ENCODE results near the gene MYL6.
"Not testable (repeated sequence)": the region's sequence is repeated elsewhere in the genome, so short reads cannot be mapped to it uniquely, and the experiment has no call there.

Gene MYL6

DNA sequence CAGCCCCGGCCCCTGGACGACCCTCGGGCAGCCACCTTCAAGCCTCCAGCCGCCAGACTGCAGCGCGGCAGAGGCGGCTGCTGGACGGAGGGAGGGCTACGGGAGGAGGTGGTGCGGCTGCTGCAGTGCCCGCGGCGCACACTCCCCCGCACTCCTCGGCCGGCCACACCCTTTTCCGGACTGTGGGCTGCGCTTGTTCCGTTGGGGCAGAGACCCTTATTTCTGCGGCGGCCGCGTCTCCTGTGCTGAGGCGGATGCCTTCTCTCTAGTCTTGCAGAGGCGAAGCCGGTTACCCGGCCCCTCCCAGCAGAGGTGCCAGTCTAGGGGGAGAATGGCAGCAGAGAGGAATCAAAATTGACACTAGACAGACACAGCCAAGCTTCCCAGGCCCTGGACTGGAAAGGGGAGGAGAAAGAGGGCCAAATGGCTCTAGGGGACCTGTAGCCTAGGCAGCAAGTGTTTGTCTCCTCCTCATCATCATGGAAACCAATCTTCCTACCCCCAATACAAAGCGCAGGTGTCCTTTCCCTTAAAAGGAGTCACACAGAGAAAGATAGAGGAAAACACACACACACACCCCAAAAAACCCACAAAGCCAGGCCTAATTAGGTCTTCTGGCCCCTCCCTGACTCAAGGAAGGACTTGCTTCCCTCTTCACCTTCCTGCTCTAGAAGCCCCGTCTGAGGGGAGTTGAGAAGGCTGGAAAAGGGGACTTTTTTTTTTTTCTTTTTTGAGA, 28.8 kb upstream of the MYL6 start:
- peak; percentile 38 for DNase-seq

DNA sequence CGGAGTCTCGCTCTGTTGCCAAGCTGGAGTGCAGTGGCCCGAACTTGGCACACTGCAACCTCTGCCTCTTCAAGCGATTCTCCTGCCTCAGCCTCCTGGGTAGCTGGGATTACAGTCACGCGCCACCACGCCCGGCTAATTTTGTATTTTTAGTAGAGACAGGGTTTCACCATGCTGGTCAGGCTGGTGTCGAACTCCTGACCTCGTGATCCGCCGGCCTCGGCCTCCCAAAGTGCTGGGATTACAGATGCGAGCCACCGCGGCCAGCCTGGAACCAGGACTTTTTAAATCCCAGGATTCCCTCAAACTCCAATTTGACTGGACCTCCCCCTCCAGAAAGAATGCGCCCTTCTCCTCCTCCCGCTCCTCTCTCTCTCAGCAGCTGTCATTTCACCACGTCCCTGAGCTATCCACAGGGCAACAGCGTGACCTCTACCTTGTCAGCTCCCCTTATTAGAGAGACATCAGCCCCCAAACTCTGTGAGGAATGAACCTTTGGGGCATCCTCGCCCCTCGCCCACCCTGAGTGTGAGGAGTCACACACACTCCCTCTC, 28.1 kb upstream of the MYL6 start:
- DNase-seq: no peak

DNA sequence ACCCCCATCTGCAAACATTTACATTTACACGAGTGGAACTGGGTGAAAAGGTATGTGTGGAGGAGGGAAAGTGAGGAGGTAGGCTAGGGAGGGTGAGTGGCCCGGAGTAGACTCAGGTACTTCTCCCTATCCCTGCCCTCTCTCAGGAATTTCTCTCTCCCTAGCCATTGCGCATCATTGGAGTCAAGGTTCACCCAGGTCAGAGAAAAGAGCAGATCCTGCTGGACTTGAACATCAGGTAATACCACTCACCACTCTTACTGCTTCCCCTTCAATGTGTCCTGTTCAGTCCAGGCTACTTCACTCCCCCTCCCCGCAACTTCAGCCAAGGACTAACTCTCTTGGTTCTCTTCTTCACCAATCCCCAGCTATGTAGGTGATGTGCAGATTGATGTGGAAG, 27.3 kb upstream of the MYL6 start:
- DNase-seq: no peak

DNA sequence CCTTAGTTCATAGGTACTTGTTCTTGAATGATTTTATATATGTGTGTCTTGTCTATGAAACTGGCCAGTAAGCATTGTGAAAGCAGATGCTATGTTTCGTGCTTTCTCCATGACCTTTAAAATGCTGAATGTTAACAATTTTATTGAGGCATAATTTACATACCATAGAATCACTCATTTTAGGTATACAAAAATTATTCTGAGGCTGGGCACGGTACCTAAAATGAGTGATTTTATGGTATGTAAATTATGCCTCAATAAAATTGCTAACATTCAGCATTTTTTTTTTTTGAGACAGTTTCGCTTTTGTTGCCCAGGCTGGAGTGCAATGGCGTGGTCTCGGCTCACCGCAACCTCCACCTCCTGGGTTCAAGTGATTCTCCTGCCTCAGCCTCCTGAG, 23.3 kb upstream of the MYL6 start:
- DNase-seq: no peak

DNA sequence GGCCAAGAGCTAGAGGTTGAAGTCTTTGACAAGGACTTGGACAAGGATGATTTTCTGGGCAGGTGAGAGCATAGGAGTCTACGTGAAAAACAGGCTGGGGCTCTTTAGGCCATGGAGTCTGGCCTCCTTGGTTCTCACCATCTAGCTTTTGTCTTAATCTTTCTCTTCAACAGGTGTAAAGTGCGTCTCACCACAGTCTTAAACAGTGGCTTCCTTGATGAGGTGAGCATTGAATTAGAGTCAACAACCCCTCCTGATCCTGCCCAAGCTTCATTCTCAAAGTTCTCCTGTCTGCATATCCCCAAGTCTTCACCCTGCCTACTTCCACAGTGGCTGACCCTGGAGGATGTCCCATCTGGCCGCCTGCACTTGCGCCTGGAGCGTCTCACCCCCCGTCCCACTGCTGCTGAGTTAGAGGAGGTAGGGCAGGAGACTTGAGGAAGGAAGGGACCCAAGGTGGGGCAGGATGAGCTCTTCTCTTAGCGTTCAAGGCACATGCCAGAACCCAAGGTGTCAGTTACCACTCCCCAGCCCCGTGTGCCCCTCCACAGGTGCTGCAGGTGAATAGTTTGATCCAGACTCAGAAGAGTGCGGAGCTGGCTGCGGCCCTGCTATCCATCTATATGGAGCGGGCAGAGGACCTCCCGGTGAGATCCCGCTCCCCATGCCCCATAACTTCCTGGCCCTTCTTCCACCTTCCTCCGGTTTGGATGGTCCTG, 20.1 kb upstream of the MYL6 start:
- DNase-seq: no peak

DNA sequence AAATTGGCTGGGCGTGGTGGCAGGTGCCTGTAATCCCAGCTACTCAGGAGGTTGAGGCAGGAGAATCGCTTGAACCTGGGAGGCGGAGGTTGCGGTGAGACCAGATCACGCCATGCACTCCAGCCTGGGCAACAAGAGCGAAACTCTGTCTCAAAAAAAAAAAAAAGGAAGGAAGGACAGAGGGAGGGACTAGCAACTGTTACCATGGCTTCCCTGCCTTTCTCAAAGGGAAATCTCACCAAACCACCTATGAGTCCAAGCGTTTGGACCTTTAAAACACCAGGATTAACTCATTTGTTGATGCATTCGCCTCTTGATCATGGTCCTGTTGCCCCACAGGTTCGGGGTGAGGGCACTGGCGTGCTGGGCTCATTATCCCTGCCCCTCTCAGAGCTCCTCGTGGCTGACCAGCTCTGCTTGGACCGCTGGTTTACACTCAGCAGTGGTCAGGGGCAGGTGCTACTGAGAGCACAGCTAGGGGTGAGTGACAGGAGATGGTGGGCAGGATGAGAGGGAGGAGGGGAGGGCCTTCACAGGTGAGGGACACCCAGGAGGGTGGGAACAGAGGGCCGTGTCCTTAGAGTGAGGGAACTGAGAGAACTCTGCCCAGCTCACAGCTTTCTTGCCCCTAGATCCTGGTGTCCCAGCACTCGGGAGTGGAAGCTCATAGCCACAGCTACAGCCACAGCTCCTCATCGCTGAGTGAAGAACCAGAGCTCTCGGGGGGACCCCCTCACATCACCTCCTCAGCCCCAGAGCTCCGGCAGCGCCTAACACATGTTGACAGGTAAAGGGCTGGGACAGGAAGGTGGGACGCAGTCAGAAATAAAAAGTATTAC, 16.0 kb upstream of the MYL6 start:
- no peak for DNase-seq

DNA sequence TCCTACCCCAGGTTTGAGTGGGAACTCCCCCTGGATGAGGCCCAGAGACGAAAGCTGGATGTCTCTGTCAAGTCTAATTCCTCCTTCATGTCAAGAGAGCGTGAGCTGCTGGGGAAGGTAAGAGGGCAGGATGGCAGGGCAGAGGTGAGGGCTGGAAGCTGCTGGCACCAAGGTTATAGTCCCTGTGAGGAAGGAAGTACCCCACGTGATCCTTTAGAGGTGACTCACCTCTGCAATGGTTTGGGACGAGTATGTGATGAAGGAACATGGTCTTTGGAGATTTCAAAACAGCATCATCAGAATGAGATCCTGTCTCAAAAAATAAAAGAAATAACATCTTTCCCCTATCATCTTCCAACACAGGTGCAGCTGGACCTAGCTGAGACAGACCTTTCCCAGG, 14.9 kb upstream of the MYL6 start:
- DNase-seq: no peak

DNA sequence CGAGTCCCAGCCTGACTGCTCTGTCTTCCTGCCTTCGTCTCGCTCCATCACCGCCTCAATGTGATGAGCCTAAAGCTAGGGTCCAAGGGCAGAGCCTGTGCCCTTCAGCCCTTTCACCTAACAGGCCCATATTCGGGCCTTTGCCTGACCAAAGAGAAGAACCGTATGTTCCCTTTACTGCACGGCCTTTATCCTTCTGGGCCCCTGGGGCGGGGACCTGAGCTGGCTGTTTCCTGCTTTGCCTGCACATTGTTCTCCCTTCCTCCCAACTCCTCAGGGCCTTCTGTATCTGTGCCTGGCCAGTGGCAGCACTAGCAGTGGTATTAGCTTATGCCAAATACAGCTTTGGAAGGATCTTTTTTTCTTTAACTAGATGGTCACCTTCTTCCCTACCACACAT, 14.3 kb upstream of the MYL6 start:
- no peak for DNase-seq

DNA sequence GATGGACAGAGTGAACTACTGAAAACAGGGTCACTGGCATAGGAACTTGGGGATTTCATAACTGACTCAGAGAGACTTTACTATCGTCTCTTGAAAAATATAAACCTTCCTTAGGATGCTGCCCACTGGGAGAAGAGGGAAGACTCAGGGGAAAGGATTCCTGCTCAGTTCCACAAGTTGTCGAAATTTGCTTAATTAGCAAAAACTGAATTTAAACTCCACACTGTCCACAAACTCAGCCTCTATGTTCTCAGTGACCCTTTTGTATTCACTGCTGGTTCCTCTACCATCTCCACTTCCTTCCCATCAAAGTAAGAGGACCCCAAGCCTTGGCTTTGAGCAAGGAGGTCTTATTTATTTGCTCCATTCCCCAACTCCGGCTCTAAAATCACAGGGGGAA, 12.9 kb upstream of the MYL6 start:
- no peak for DNase-seq

DNA sequence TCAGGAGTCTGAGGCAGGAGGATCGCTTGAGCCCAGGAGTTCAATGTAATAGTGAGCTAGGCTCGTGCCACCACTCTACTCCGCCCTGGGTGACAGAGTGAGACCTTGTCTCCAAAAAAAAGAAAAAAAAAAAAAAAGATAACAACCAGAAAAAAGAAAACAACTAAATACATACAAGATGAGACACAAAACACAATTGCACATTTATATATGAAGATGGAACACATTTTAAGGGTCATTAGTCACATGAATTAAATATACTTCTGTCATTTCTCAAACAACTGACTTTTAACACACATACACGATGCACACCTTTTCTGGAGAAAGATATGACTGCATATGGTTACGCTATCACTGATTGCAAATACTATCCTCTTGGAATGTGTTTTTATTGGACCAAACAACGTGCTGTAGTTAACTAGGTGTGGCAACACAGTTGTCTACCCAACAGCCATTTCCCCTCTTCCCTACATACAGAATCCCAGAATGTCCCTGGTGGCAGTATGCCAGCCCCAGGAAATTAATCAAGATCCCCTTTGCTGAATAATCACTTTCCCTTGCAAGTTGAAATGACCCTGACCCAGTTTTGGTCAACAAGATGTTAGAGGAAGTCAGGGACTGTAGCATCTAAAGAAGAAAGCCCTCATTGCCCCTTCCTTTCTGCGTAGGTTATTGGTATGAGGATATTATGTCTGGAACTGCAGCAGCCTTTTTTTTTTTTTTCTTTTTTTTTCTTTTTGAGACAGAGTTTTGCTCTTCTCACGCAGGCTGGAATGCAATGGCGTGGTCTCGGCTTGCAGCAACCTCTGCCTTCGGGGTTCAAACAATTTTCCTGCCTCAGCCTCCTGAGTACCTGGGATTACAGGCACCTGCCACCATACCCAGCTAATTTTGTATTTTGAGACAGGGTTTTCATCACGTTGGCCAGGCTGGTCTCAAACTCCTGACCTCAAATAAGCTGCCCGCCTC, 11.4 kb upstream of the MYL6 start:
- DNase-seq: no peak

DNA sequence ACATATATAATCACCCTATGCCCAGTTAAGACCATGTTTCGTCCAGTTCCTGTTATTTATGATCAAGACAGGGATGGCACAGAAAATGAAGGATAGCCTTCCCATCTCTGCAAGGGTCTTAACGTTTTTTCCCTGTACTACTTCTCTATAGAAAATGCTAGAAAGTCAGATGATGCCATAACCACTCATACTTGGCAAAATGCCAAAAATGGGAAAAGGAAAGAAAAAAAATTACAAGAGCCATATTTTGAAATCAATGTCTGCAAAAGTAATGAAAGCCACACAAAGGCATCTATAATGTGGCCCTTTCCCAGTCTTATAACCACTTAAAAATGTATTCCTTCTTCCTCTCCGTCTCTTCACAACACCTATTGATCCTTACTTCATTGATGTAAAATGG, 7.6 kb upstream of the MYL6 start:
- DNase-seq: peak; percentile 53

DNA sequence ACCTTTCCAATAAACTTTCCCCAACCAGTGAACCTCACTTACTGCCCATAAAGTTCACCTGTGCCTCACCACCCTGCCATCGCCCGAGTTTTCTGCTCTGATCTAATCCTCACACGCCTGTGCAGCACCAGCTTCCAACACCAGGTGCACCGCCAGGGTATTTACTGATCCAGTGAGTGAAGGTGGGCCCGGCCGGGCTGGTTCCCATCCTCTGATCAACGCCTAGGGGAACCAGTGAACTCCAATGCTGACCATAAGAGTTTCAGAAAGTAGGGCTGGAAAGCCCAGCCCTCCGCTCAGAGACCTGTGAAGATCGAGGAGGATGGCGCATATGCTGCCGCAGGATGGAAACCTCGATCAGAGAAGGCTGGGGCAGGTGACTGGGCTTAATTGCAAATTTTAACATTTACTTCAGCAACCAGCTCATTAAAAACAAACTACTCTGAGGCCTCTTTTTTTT, 6.5 kb upstream of the MYL6 start:
- DNase-seq: no peak

DNA sequence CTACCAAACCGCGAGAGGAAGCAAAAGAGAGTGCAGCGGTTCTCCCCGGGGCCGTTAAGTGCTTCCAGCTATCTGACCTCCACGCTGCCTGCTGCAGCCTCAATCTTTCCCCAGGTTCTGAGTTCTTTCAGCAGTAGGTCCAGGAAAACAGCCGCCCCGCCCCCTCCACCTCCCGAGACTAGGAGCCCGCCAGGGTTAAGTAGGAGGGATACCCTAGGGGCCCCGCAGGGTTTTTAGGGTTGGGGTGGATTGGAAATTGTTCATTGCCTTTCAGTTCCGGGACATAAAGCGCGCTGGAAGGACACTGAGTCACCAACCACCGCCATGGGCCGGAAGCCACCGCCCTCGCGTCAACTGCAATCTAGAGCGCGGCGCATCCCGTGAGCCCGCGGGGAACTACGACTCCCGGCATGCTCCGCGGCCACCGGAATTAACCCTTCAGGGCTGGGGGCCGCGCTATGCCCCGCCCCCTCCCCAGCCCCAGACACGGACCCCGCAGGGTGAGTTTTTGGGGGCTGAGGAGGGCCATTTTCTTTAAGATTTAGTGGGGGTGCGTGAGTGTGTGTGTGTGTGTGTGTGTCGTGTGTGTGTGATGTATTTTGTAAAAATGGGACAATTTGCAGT, 5.9 kb upstream of the MYL6 start, which contains the start of gene MYL6B:
Gene MYL6B (plus strand): TSS at position 456 of the 624 bp plus-strand sequence. CDS start 1,332 bp downstream, outside the sequence.
- DNase-seq: peak; percentile 91

DNA sequence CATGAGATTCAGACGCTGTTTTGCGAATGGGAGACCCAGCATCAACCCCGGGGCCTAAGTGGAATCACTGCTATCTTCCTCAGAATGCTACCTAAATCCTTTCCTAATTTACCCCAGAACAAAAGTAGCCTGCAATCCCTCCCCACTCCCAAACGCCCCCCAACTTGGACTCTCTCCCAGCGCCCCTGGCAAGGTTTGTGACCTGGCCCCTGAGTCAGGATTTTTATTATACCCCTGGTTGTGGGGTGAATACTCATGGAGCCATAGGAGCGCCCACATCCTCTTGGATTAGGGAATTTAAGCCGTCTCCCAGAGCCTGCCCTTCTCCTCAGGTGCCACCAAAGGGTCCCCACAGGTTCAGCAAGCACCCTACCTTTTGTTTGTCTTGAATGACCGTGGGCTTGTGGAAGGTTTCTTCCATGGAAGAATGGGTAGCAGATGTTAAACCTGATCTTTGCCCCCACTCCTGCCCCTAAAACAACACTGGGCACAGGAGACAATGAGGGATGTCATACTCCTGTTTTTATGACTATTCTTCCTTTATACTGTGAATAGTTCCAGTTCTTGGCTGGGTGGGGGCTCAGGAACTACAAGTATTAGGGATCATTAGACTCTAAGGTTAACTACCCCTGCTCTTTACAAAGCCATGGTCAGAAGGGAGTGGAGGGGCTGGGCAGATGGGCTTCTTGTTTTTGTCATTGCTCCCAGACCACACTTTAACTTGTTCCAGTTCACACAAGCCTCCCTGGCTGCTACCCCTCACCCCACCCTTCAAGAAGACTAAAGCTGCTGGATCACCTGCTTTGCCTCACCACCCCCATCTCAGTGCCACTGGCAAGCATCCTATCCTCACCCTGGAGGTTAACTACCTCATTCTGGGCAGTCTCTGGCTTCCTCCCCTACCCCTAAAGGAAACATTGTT, 5.1 kb upstream of the MYL6 start:
- DNase-seq: no peak

DNA sequence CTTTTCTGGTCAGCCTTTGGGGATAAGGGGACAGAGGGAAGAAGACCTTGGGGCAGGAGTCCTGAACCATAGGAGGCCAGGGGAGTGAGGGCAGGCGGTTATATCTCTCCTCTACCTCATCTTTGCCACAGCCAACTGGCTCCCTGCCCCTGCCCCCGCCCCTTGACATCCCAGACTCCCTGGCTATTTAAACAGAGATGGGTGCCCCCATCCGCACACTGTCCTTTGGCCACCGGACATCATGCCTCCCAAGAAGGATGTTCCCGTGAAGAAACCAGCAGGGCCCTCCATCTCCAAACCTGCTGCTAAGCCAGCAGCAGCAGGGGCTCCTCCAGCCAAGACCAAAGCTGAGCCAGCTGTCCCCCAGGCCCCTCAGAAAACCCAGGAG, 4.5 kb upstream of the MYL6 start:
- no peak for DNase-seq

DNA sequence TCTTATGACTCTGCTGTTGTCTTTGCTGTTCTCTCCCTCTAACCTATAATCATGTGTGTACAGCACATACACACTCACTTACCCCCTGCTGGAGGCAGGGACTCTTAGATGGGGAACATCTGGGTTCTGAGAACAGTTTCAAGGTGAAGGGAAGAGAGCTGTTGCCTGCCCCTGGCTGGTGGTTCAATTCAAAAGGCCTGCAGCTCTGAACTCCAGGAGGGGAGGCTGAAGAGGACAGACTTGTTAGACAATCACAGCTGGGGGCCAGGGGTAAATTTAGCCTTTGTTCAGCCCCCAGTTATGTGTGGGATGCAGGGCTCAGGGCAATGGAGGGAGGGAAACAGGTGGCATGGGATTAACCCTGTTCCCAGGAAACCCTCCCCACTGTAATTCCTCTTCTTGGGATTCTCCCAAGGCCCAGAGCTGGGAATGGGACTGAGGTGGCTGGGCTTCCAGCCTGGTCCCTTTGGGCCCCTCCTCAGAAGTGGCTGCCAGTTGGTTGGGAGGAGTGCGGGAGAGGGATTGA, 3.9 kb upstream of the MYL6 start:
- no peak for DNase-seq

DNA sequence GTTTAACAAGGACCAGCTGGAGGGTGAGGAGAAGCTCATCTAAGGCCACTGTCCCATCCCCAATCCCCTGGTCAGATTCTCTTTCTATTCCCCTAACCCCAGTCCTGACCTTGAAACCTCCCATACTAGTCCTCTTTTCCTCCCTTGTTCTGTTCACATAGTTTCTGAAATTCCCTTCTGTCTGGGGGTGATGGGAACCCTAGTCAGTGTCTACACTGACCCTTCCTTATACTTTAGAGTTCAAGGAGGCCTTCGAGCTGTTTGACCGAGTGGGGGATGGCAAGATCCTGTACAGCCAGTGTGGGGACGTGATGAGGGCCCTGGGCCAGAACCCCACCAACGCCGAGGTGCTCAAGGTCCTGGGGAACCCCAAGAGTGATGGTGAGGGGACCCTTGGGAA, 3.3 kb upstream of the MYL6 start:
- DNase-seq: no peak

DNA sequence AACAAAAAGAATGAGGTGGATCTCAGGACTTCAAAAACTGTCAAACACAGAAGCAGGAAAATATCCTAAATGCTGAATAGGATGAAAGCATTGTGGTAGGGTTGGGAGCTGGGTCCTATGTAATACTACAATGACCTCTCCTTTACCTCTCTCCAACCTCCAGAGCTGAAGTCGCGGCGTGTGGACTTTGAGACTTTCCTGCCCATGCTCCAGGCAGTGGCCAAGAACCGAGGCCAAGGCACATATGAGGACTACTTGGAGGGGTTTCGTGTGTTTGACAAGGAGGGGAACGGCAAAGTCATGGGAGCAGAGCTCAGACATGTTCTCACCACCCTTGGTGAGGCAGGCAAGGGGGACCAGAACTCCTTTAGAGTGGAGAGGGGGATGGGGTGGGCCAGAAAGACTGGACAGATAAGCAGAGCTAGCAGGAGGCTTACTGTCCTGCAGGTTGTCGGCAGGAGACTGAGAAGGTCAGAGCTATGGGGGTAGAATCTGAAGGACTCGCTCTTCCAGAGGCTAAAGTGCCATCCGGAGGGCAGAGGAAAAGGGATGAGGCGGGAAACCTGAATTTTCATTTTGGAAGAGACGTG, 2.8 kb upstream of the MYL6 start:
- no peak for DNase-seq

DNA sequence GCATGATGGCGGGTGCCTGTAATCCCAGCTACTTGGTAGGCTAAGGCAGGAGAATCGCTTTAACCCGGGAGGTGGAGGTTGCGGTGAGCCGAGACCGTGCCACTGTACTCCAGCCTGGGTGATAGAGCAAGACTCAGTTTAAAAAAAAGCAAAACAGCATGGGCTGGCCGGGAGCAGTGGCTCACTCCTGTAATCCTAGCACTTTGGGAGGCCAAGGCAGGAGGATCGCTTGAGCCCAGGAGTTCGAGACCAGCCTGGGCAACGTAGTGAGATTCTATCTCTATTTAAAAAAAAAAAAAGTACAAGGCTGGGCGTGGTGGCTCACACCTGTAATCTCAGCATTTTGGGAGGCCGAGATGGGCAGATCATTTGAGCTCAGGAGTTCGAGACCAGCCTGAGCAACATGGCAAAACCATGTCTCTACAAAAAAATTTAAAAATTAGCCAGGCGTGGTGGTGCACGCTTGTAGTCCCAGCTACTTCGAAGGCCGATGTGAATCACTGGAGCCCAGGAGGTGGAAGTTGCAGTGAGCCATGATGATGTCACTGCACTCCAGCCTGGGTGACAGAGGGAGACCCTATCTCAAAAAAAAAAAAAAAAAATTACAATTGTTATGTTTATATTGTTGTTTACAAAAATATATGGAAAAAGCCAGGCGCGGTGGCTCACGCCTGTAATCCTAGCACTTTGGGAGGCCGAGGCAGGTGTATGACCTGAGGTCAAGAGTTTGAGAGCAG, 1.5 kb upstream of the MYL6 start:
- DNase-seq: not testable (repeated sequence)
